GM18909 (cell line): ENCODE data around the gene MYADML2.

Source experiments
- ATAC-seq: cut with Tn5 transposase; IDR thresholded peaks from one replicate; pipeline ENCODE4 v1.9.1; 2021; ENCODE audit warnings: mild to moderate bottlenecking; ENCODE audit not compliant: unreplicated experiment, poor library complexity

The MYADML2 gene

GRCh38 chr17:81926451-81927151 is 20.4 kb downstream of the MYADML2 start:
- peak; percentile 23 for ATAC-seq

GRCh38 chr17:81925860-81926450 is 21.1 kb downstream of the MYADML2 start:
- ATAC-seq, result no peak

GRCh38 chr17:81924557-81925532 is 22.2 kb downstream of the MYADML2 start:
- no peak for ATAC-seq

GRCh38 chr17:81923302-81924260 is 23.5 kb downstream of the MYADML2 start:
- ATAC-seq, result no peak

- ATAC-seq, result no peak
Observed at GRCh38 chr17:81922566-81923301, 24.3 kb downstream of the MYADML2 start.

GRCh38 chr17:81921996-81922565 is 25.0 kb downstream of the MYADML2 start:
- no peak for ATAC-seq

GRCh38 chr17:81921537-81921862 is 25.5 kb downstream of the MYADML2 start:
- ATAC-seq, result no peak

- ATAC-seq, result no peak
Observed at GRCh38 chr17:81920612-81921536, 26.2 kb downstream of the MYADML2 start.

GRCh38 chr17:81918832-81919545 is 28.0 kb downstream of the MYADML2 start:
- peak; percentile 20 for ATAC-seq

- ATAC-seq, result peak; percentile 17
Observed at GRCh38 chr17:81918333-81918669, 28.7 kb downstream of the MYADML2 start.

- ATAC-seq, result peak; percentile 62
Observed at GRCh38 chr17:81917565-81918332, 29.3 kb downstream of the MYADML2 start, which contains the start of gene SIRT7. Gene SIRT7 (minus strand): TSS chr17:81918176. CDS start chr17:81918131, 45 bp downstream.

- no peak for ATAC-seq
Observed at GRCh38 chr17:81916234-81917001, 30.6 kb downstream of the MYADML2 start.

GRCh38 chr17:81915331-81915730 is 31.7 kb downstream of the MYADML2 start:
- ATAC-seq, result no peak

GRCh38 chr17:81914103-81914850 is 32.8 kb downstream of the MYADML2 start:
- ATAC-seq, result no peak
